ENCODE results near the gene CCND2.

CCND2 gene

GRCh38 chr12:4273652-4274395 lies at the start of gene CCND2:
TSS of gene CCND2 (plus strand) at chr12:4273762. CDS start at chr12:4274041, 279 bp downstream.
- TF ChIP-seq CTCF (IDR thresholded peaks at IDR 0.05; ENCODE audit: low read depth, low read length): no peak
- DNase-seq (ENCODE audit: extremely low read depth, low read depth): no peak

- no peak for DNase-seq (ENCODE audit: extremely low read depth, low read depth)
- no peak for TF ChIP-seq CTCF (IDR thresholded peaks at IDR 0.05; ENCODE audit: low read depth, low read length)
Observed at GRCh38 chr12:4224206-4224889, 49.2 kb upstream of the CCND2 start.

GRCh38 chr12:4225571-4225970 lies 48.0 kb upstream of the CCND2 start:
- TF ChIP-seq CTCF (IDR thresholded peaks at IDR 0.05; ENCODE audit: low read depth, low read length): no peak
- no peak for DNase-seq (ENCODE audit: extremely low read depth, low read depth)

GRCh38 chr12:4227046-4227445 lies 46.5 kb upstream of the CCND2 start:
- DNase-seq (ENCODE audit: extremely low read depth, low read depth): no peak
- TF ChIP-seq CTCF (IDR thresholded peaks at IDR 0.05; ENCODE audit: low read depth, low read length): no peak

GRCh38 chr12:4228122-4228580 lies 45.4 kb upstream of the CCND2 start:
- no peak for TF ChIP-seq CTCF (IDR thresholded peaks at IDR 0.05; ENCODE audit: low read depth, low read length)
- DNase-seq (ENCODE audit: extremely low read depth, low read depth): no peak

GRCh38 chr12:4230526-4230925 lies 43.0 kb upstream of the CCND2 start:
- no peak for TF ChIP-seq CTCF (IDR thresholded peaks at IDR 0.05; ENCODE audit: low read depth, low read length)
- DNase-seq (ENCODE audit: extremely low read depth, low read depth): no peak

GRCh38 chr12:4238577-4238976 lies 35.0 kb upstream of the CCND2 start:
- no peak for DNase-seq (ENCODE audit: extremely low read depth, low read depth)
- TF ChIP-seq CTCF (IDR thresholded peaks at IDR 0.05; ENCODE audit: low read depth, low read length): no peak

All from AG09319 (cell line).